Breast epithelium (tissue), 4 donors: ENCODE data around the gene SORBS1. TPM values are rescaled to one million over a fixed set of nuclear protein-coding genes. Genes with fewer than 3 reads are reported as not detected.

Experiments used
- DNase-seq, 2 donors: peaks; one replicate each; pipeline ENCODE4 v3.0.0-alpha.2; 2019; ENCODE audit warnings: low spot score in 2 of 2
- H3K27ac ChIP-seq, 2 donors: fragments of 200-600 bp; sonication (generic) in 1 of 2; one replicate each; pipeline ENCODE4 v1.5.1; 2016 to 2019; ENCODE audit warnings: mild to moderate bottlenecking in 1 of 2
- H3K27me3 ChIP-seq, 2 donors: fragments of 200-600 bp; sonication (generic) in 1 of 2; one replicate each; pipeline versions ENCODE4 v1.5.1 to v1.6.0; 2017 to 2019; ENCODE audit warnings: control low read depth in 1 of 2, mild to moderate bottlenecking in 1 of 2
- H3K36me3 ChIP-seq: fragments of 200-600 bp; one replicate; pipeline ENCODE4 v1.5.1; 2019
- H3K4me1 ChIP-seq, 2 donors: fragments of 200-600 bp; sonication (generic); one replicate each; pipeline ENCODE4 v1.5.1; 2016 to 2019; ENCODE audit warnings: control low read depth in 1 of 2
- H3K4me3 ChIP-seq, 3 donors: fragments of 200-600 bp; sonication (generic); 1 replicate in 2 of 3; 2 replicates in 1 of 3; pipeline ENCODE4 v1.5.1; 2016 to 2019; ENCODE audit warnings: mild to moderate bottlenecking in 3 of 3, moderate library complexity in 2 of 3
- H3K9me3 ChIP-seq, 2 donors: fragments of 200-600 bp; sonication (generic) in 1 of 2; one replicate each; pipeline ENCODE4 v1.5.1; 2016 to 2019; ENCODE audit warnings: control low read depth in 1 of 2
- CTCF ChIP-seq, 3 donors: fragments of 450-650 bp; IDR thresholded peaks; one replicate each; pipeline ENCODE4 v1.5.1; 2016 to 2017; ENCODE audit warnings: antibody characterized with exemption in 3 of 3, mild to moderate bottlenecking in 3 of 3, moderate library complexity in 3 of 3
- POLR2A ChIP-seq: fragments of 450-650 bp; IDR thresholded peaks from one replicate; pipeline ENCODE4 v1.6.1; 2016; ENCODE audit warnings: antibody characterized with exemption, mild to moderate bottlenecking, moderate library complexity
- POLR2AphosphoS5 ChIP-seq, 3 donors: sonication (generic); formaldehyde crosslinking; IDR thresholded peaks; one replicate each; pipeline ENCODE4 v1.6.1; 2017; ENCODE audit warnings: antibody characterized with exemption in 3 of 3
- intact Hi-C: fragments of 100-400 bp; cut with DNase I; formaldehyde crosslinking; loops from one replicate; pipeline ENCODE4 v1.15.1; 2023; ENCODE audit warnings: low total_unique reads
- total RNA-seq, 3 donors: library from RNA; depleted of rRNA; stranded (reverse); fragments of >200 nt; gene quantifications; one replicate each; pipeline ENCODE4 v1.1.0, GENCODE V29; 2016

The SORBS1 gene
- total RNA-seq, 3 donors from 2014 or later: 156 to 455 (median 200) TPM

- peak overlapping the region in 1 of 3 donors; percentile 30 for H3K4me3 ChIP-seq
- no peaks in the 10 kb centered on the region for H3K36me3 ChIP-seq
- DNase-seq: peak; percentile 59 to 76
- H3K27ac ChIP-seq: peak overlapping the region; percentile 72 to 89
- no peak for TF ChIP-seq CTCF (IDR thresholded peaks at IDR 0.05)
- peak; percentile 22 to 54 (median 54) for TF ChIP-seq POLR2AphosphoS5 (IDR thresholded peaks at IDR 0.05)
- no peaks in the 10 kb centered on the region for H3K27me3 ChIP-seq
- H3K4me1 ChIP-seq: peaks cover 9 to 21% of the 10 kb centered on the region in 2 donors
- H3K9me3 ChIP-seq: no peaks in the 10 kb centered on the region
- intact Hi-C loops: no loop called here
These were observed 115.8 kb downstream of the SORBS1 start for GRCh38 chr10:95445223-95445836.

GRCh38 chr10:95444792-95445191 lies 116.4 kb downstream of the SORBS1 start:
- intact Hi-C loops: no loop called here
- Histone ChIP-seq H3K9me3 (no peaks in the 10 kb centered on the region), H3K4me1 (peaks cover 9 to 21% of the 10 kb centered on the region in 2 donors), H3K27me3 (no peaks in the 10 kb centered on the region), H3K27ac (peak overlapping the region; percentile 72 to 89), H3K4me3 (no peak overlapping the region), H3K36me3 (no peaks in the 10 kb centered on the region)
- DNase-seq: no peak
- TF ChIP-seq POLR2A: no peak
- TF ChIP-seq POLR2AphosphoS5 (IDR thresholded peaks at IDR 0.05): no peak
- no peak for TF ChIP-seq CTCF (IDR thresholded peaks at IDR 0.05)

GRCh38 chr10:95443636-95444035 lies 117.5 kb downstream of the SORBS1 start:
- Histone ChIP-seq H3K4me1 (peaks cover 9 to 21% of the 10 kb centered on the region in 2 donors), H3K27me3 (no peaks in the 10 kb centered on the region), H3K36me3 (no peaks in the 10 kb centered on the region), H3K27ac (no peak overlapping the region), H3K4me3 (no peak overlapping the region), H3K9me3 (no peaks in the 10 kb centered on the region)
- intact Hi-C loops: no loop called here
- no peak for DNase-seq
- TF ChIP-seq POLR2A (no peak), POLR2AphosphoS5 (IDR thresholded peaks at IDR 0.05) (no peak), CTCF (IDR thresholded peaks at IDR 0.05) (no peak)

- Histone ChIP-seq H3K27ac (no peak overlapping the region), H3K9me3 (no peaks in the 10 kb centered on the region), H3K4me3 (no peak overlapping the region), H3K4me1 (peaks cover 9 to 17% of the 10 kb centered on the region in 2 donors), H3K27me3 (no peaks in the 10 kb centered on the region), H3K36me3 (no peaks in the 10 kb centered on the region)
- TF ChIP-seq CTCF (IDR thresholded peaks at IDR 0.05) (no peak), POLR2A (no peak), POLR2AphosphoS5 (IDR thresholded peaks at IDR 0.05) (no peak)
- DNase-seq: no peak
- intact Hi-C loops: no loop called here
These were observed 118.8 kb downstream of the SORBS1 start for GRCh38 chr10:95442341-95442740.

GRCh38 chr10:95441547-95441923 lies 119.6 kb downstream of the SORBS1 start:
- intact Hi-C loops: no loop called here
- no peak overlapping the region for H3K27ac ChIP-seq
- TF ChIP-seq POLR2A (no peak), CTCF (IDR thresholded peaks at IDR 0.05) (no peak), POLR2AphosphoS5 (IDR thresholded peaks at IDR 0.05) (no peak)

More at GRCh38 chr10:95441547-95441923, 119.6 kb downstream of the SORBS1 start:
- Histone ChIP-seq H3K4me3 (no peak overlapping the region), H3K4me1 (peaks cover 9 to 17% of the 10 kb centered on the region in 2 donors), H3K36me3 (no peaks in the 10 kb centered on the region), H3K9me3 (no peaks in the 10 kb centered on the region), H3K27me3 (no peaks in the 10 kb centered on the region)
- DNase-seq: no peak
